GM15510 (cell line): Measurements from ENCODE around the gene LIG4.
A peak's percentile ranks its signal among the peaks of the same experiment; 100 is the strongest.

Source experiments
- POLR2A ChIP-seq: IDR thresholded peaks from 3 replicates; pipeline ENCODE4 v1.6.1; 2011; ENCODE audit warnings: borderline replicate concordance; ENCODE audit not compliant: insufficient read length; ENCODE audit errors: extremely low read depth

LIG4 gene

GRCh38 chr13:108215436-108215835 is at the start of gene LIG4:
Gene LIG4 (minus strand): TSS chr13:108215536. CDS start chr13:108211268, 4,268 bp downstream.
- TF ChIP-seq POLR2A, result peak; percentile 61

GRCh38 chr13:108263621-108264355 is 48.5 kb upstream of the LIG4 start:
- TF ChIP-seq POLR2A, result no peak

- no peak for TF ChIP-seq POLR2A
These were observed 41.9 kb upstream of the LIG4 start for GRCh38 chr13:108257248-108257647.

GRCh38 chr13:108249150-108249549 is 33.8 kb upstream of the LIG4 start:
- TF ChIP-seq POLR2A, result no peak

GRCh38 chr13:108230377-108230776 is 15.0 kb upstream of the LIG4 start:
- no peak for TF ChIP-seq POLR2A

- TF ChIP-seq POLR2A, result no peak
These were observed 12.4 kb upstream of the LIG4 start for GRCh38 chr13:108227651-108228272.

- no peak for TF ChIP-seq POLR2A
These were observed 10.8 kb upstream of the LIG4 start for GRCh38 chr13:108226184-108226583.

- no peak for TF ChIP-seq POLR2A
These were observed 10.1 kb upstream of the LIG4 start for GRCh38 chr13:108225440-108225839.

- TF ChIP-seq POLR2A, result no peak
These were observed 8.6 kb upstream of the LIG4 start for GRCh38 chr13:108223687-108224503.

GRCh38 chr13:108220041-108220440 is 4.7 kb upstream of the LIG4 start:
- TF ChIP-seq POLR2A, result no peak

GRCh38 chr13:108218044-108218974 is 3.0 kb upstream of the LIG4 start, which contains the start of gene ABHD13:
Gene ABHD13 (plus strand): TSS chr13:108218392. CDS start chr13:108229219, 10,827 bp downstream.
- TF ChIP-seq POLR2A, result peak; percentile 80

- TF ChIP-seq POLR2A, result no peak
These were observed 680 bp downstream of the LIG4 start for GRCh38 chr13:108214441-108215271.

- no peak for TF ChIP-seq POLR2A
These were observed 1.4 kb downstream of the LIG4 start for GRCh38 chr13:108213946-108214345.

- no peak for TF ChIP-seq POLR2A
These were observed 2.5 kb downstream of the LIG4 start for GRCh38 chr13:108212886-108213285.

GRCh38 chr13:108210551-108210950 is 4.8 kb downstream of the LIG4 start:
- TF ChIP-seq POLR2A, result no peak
